HG03025 (cell line): ENCODE measurements around the gene ARF1.

Source experiments
- ATAC-seq: cut with Tn5 transposase; IDR thresholded peaks from one replicate; pipeline ENCODE4 v1.9.1; 2021; ENCODE audit warnings: mild to moderate bottlenecking, moderate library complexity; ENCODE audit not compliant: unreplicated experiment, low FRiP score

Gene ARF1

GRCh38 chr1:228048659-228049298, 33.7 kb upstream of the ARF1 start:
- ATAC-seq = no peak

- no peak for ATAC-seq
These were observed 31.8 kb upstream of the ARF1 start for GRCh38 chr1:228050571-228051231.

- ATAC-seq = no peak
These were observed 24.1 kb upstream of the ARF1 start for GRCh38 chr1:228058172-228058948.

- no peak for ATAC-seq
These were observed 23.4 kb upstream of the ARF1 start for GRCh38 chr1:228058949-228059633.

GRCh38 chr1:228059634-228060457, 22.7 kb upstream of the ARF1 start:
- no peak for ATAC-seq

GRCh38 chr1:228060458-228061190, 21.9 kb upstream of the ARF1 start:
- no peak for ATAC-seq

- ATAC-seq = no peak
These were observed 21.0 kb upstream of the ARF1 start for GRCh38 chr1:228061411-228062084.

- no peak for ATAC-seq
These were observed 20.3 kb upstream of the ARF1 start for GRCh38 chr1:228062085-228062791.

GRCh38 chr1:228062812-228063211, 19.7 kb upstream of the ARF1 start:
- ATAC-seq = no peak

GRCh38 chr1:228063251-228064191, 19.0 kb upstream of the ARF1 start:
- ATAC-seq = no peak

GRCh38 chr1:228064296-228064695, 18.2 kb upstream of the ARF1 start:
- no peak for ATAC-seq

GRCh38 chr1:228064741-228065542, 17.6 kb upstream of the ARF1 start:
- no peak for ATAC-seq

- no peak for ATAC-seq
These were observed 16.8 kb upstream of the ARF1 start for GRCh38 chr1:228065543-228066347.

- no peak for ATAC-seq
These were observed 16.1 kb upstream of the ARF1 start for GRCh38 chr1:228066416-228066815.

- ATAC-seq = no peak
These were observed 15.4 kb upstream of the ARF1 start for GRCh38 chr1:228066891-228067654.
